Fibroblast of lung (primary cell): ENCODE data around the gene CHN2.

Experiments
- EZH2 ChIP-seq: IDR thresholded peaks from 2 replicates; pipeline ENCODE4 v1.5.1; 2012; ENCODE audit warnings: low read length, control low read depth, mild to moderate bottlenecking; ENCODE audit errors: missing control alignments
- TF ChIP-seq, protein P1 (sequence below), 2 donors: IDR thresholded peaks in 1 of 2; conservative IDR thresholded peaks in 1 of 2; 1 replicate in 1 of 2; 2 replicates in 1 of 2; pipeline ENCODE4 v1.5.1; 2011 to 2012; ENCODE audit warnings: low read length in 2 of 2, control low read depth in 1 of 2, inconsistent platforms in 1 of 2, low read depth in 1 of 2, mild to moderate bottlenecking in 1 of 2

DNA sequence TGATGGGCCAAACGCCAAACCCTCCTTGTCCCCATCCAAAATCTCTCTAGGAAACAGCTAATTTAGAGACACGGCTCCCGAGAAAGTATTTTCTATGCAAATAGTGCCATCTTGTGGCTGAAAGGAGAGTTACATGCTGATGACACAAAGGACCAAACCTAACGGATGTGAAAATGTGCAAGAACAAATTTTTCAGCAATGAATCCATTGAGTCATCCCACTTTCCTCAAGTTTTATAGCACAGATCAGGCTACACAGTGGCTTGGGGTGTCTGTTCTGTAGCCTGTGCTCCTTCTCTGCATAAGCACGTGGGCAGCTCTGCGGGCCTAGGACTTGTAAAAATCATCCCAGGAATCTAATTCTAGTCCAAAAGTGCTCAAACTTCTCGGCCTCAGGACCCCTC is 214.3 kb downstream of the CHN2 start:
- TF ChIP-seq, protein P1, sequence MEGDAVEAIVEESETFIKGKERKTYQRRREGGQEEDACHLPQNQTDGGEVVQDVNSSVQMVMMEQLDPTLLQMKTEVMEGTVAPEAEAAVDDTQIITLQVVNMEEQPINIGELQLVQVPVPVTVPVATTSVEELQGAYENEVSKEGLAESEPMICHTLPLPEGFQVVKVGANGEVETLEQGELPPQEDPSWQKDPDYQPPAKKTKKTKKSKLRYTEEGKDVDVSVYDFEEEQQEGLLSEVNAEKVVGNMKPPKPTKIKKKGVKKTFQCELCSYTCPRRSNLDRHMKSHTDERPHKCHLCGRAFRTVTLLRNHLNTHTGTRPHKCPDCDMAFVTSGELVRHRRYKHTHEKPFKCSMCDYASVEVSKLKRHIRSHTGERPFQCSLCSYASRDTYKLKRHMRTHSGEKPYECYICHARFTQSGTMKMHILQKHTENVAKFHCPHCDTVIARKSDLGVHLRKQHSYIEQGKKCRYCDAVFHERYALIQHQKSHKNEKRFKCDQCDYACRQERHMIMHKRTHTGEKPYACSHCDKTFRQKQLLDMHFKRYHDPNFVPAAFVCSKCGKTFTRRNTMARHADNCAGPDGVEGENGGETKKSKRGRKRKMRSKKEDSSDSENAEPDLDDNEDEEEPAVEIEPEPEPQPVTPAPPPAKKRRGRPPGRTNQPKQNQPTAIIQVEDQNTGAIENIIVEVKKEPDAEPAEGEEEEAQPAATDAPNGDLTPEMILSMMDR (conservative IDR thresholded peaks at IDR 0.05 in 1 of 2, IDR thresholded peaks at IDR 0.05 in 1 of 2; ENCODE audit: low read depth in 1 of 2, low read length in 2 of 2): peak; percentile 78 to 79
- TF ChIP-seq EZH2: no peak
